GM21367 (cell line): Measurements from ENCODE around the gene ASPN.
"Not testable (repeated sequence)": the region's sequence is repeated elsewhere in the genome, so short reads cannot be mapped to it uniquely, and the experiment has no call there.

Source experiments
- ATAC-seq: cut with Tn5 transposase; IDR thresholded peaks from one replicate; pipeline ENCODE4 v1.9.1; 2021; ENCODE audit not compliant: unreplicated experiment

Gene ASPN

GRCh38 chr9:92423612-92424011, 58.7 kb downstream of the ASPN start:
- no peak for ATAC-seq

- ATAC-seq, result no peak
These were observed 59.5 kb downstream of the ASPN start for GRCh38 chr9:92422611-92423338.

- ATAC-seq, result no peak
These were observed 67.7 kb downstream of the ASPN start for GRCh38 chr9:92414566-92414965.

GRCh38 chr9:92411157-92411556, 71.1 kb downstream of the ASPN start:
- not testable (repeated sequence) for ATAC-seq

GRCh38 chr9:92408747-92409478, 73.4 kb downstream of the ASPN start:
- no peak for ATAC-seq

GRCh38 chr9:92407818-92408217, 74.5 kb downstream of the ASPN start:
- no peak for ATAC-seq

GRCh38 chr9:92406477-92406876, 75.8 kb downstream of the ASPN start:
- no peak for ATAC-seq
